GM18520 (cell line): Measurements from ENCODE around the gene TMEM214.

Source experiments
- ATAC-seq: cut with Tn5 transposase; IDR thresholded peaks from one replicate; pipeline ENCODE4 v1.9.1; 2021; ENCODE audit not compliant: unreplicated experiment

TMEM214 gene

GRCh38 chr2:27082773-27083409 lies 50.1 kb downstream of the TMEM214 start:
- ATAC-seq = no peak

- no peak for ATAC-seq
Measured at GRCh38 chr2:27083410-27084296, 50.9 kb downstream of the TMEM214 start.

GRCh38 chr2:27084297-27085061 lies 51.7 kb downstream of the TMEM214 start:
- ATAC-seq = no peak

- no peak for ATAC-seq
Measured at GRCh38 chr2:27085062-27085672, 52.4 kb downstream of the TMEM214 start.

- no peak for ATAC-seq
Measured at GRCh38 chr2:27085673-27086089, 52.9 kb downstream of the TMEM214 start.

GRCh38 chr2:27086090-27086723 lies 53.4 kb downstream of the TMEM214 start:
- ATAC-seq = peak; percentile 74

GRCh38 chr2:27086724-27087593 lies 54.2 kb downstream of the TMEM214 start, which contains the start of gene KHK:
Gene KHK, plus strand, starts transcription at chr2:27086772. Its CDS starts 488 bp downstream, at chr2:27087260.
- ATAC-seq = no peak

- ATAC-seq = no peak
Measured at GRCh38 chr2:27087823-27088410, 55.2 kb downstream of the TMEM214 start.

- ATAC-seq = no peak
Measured at GRCh38 chr2:27088634-27089033, 55.9 kb downstream of the TMEM214 start.

- no peak for ATAC-seq
Measured at GRCh38 chr2:27089111-27089954, 56.6 kb downstream of the TMEM214 start.
